ENCODE results near the gene TNIP2. TPM values are rescaled to one million over a fixed set of nuclear protein-coding genes. Genes with fewer than 3 reads are reported as not detected.

TNIP2 gene
- total and polyA plus RNA-seq, 2 of the 8 experiments (the other 6 are each of a cell fraction or from before 2014, with no cell fraction given) = 23.7 to 37.7 TPM

GRCh38 chr4:2798399-2799223, 42.5 kb upstream of the TNIP2 start (continued):
- TF ChIP-seq, protein P1, sequence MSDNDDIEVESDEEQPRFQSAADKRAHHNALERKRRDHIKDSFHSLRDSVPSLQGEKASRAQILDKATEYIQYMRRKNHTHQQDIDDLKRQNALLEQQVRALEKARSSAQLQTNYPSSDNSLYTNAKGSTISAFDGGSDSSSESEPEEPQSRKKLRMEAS (IDR thresholded peaks at IDR 0.05) = no peak
- TF ChIP-seq, protein P2, sequence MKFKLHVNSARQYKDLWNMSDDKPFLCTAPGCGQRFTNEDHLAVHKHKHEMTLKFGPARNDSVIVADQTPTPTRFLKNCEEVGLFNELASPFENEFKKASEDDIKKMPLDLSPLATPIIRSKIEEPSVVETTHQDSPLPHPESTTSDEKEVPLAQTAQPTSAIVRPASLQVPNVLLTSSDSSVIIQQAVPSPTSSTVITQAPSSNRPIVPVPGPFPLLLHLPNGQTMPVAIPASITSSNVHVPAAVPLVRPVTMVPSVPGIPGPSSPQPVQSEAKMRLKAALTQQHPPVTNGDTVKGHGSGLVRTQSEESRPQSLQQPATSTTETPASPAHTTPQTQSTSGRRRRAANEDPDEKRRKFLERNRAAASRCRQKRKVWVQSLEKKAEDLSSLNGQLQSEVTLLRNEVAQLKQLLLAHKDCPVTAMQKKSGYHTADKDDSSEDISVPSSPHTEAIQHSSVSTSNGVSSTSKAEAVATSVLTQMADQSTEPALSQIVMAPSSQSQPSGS (IDR thresholded peaks at IDR 0.05; ENCODE audit: low read length) = no peak
- TF ChIP-seq RXRA (IDR thresholded peaks at IDR 0.05; ENCODE audit: insufficient read depth, low read depth, low read length) (no peak), KDM5A (IDR thresholded peaks at IDR 0.05; ENCODE audit: low read length) (no peak), RBBP5 (IDR thresholded peaks at IDR 0.05; ENCODE audit: borderline replicate concordance, low read depth, low read length) (no peak), SP4 (IDR thresholded peaks at IDR 0.05; ENCODE audit: low read length) (no peak), PHF8 (conservative IDR thresholded peaks at IDR 0.05; ENCODE audit: low read depth, low read length) (no peak), RNF2 (IDR thresholded peaks at IDR 0.05; ENCODE audit: borderline replicate concordance, low read depth, low read length, missing control alignments, poor library complexity, severe bottlenecking) (no peak), EGR1 (IDR thresholded peaks at IDR 0.05; ENCODE audit: borderline replicate concordance, low read depth, low read length) (no peak)
